SKM-1 (cell line): ENCODE data around the gene TRABD2B.

Source experiments
- DNase-seq: peaks from one replicate; lab custom pipeline; 2025; ENCODE audit not compliant: unreplicated experiment; lab: John Stamatoyannopoulos, UW

TRABD2B gene

GRCh38 chr1:47810964-47811682, 186.1 kb downstream of the TRABD2B start:
- DNase-seq, result no peak

GRCh38 chr1:47809301-47810084, 187.7 kb downstream of the TRABD2B start:
- DNase-seq, result no peak

GRCh38 chr1:47808612-47809011, 188.6 kb downstream of the TRABD2B start:
- no peak for DNase-seq

GRCh38 chr1:47805921-47806361, 191.2 kb downstream of the TRABD2B start:
- no peak for DNase-seq

- no peak for DNase-seq
Measured at GRCh38 chr1:47805018-47805417, 192.2 kb downstream of the TRABD2B start.

GRCh38 chr1:47803815-47804501, 193.2 kb downstream of the TRABD2B start:
- no peak for DNase-seq

- no peak for DNase-seq
Measured at GRCh38 chr1:47797575-47797974, 199.6 kb downstream of the TRABD2B start.

GRCh38 chr1:47796626-47797025, 200.6 kb downstream of the TRABD2B start:
- no peak for DNase-seq

- no peak for DNase-seq
Measured at GRCh38 chr1:47795102-47795501, 202.1 kb downstream of the TRABD2B start.

- no peak for DNase-seq
Measured at GRCh38 chr1:47794530-47794929, 202.7 kb downstream of the TRABD2B start.

- no peak for DNase-seq
Measured at GRCh38 chr1:47794081-47794480, 203.1 kb downstream of the TRABD2B start.

GRCh38 chr1:47793563-47793962, 203.6 kb downstream of the TRABD2B start:
- DNase-seq, result no peak

- DNase-seq, result no peak
Measured at GRCh38 chr1:47792779-47793178, 204.4 kb downstream of the TRABD2B start.

GRCh38 chr1:47791879-47792608, 205.1 kb downstream of the TRABD2B start:
- no peak for DNase-seq

GRCh38 chr1:47788761-47789160, 208.4 kb downstream of the TRABD2B start:
- no peak for DNase-seq

GRCh38 chr1:47787560-47787959, 209.6 kb downstream of the TRABD2B start:
- no peak for DNase-seq

- no peak for DNase-seq
Measured at GRCh38 chr1:47786316-47786715, 210.9 kb downstream of the TRABD2B start.

- no peak for DNase-seq
Measured at GRCh38 chr1:47785561-47786271, 211.5 kb downstream of the TRABD2B start.

GRCh38 chr1:47785118-47785517, 212.1 kb downstream of the TRABD2B start:
- no peak for DNase-seq

- DNase-seq, result no peak
Measured at GRCh38 chr1:47784497-47784822, 212.7 kb downstream of the TRABD2B start.
